ENCODE results near the gene SWSAP1.

DNA sequence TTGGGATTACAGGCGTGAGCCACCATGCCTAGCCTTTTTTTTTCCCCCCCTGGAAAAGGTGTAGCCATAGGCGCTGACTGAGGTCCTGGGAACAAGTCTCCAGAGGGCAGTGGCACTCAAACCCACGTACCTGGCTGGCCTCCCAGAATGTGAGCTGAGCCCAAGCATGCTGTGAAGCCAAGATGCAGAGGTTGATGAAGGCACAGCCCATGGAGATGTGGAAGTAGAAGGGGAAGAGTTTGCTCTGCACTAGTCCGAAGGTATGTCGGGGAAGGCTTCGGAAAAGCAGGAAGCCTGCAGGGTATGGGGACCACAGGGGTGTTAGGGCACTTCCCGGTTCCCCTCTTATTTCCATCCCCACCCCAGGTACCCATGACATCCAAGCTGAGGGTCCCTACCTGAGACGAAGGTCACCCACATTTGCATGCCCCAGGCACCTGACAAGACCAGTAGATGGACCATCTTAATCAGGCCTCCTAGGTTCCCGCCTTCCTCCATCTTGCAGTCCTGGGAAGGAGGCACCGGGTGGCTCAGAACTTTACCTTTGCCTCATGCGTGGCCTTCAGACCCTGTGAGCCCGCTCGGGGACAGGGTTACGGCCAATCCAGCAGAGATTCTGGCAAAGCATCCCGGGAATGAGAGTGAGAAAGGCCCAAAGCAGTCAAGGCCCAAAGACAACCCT lies 29.2 kb upstream of the SWSAP1 start:
- TF ChIP-seq SP1 (IDR thresholded peaks at IDR 0.05; ENCODE audit: low read depth, low read length) (no peak), POLR2A (IDR thresholded peaks at IDR 0.05; ENCODE audit: control extremely low read depth in 1 of 2, low read depth in 2 of 2, low read length in 2 of 2) (no peak), TAF1 (IDR thresholded peaks at IDR 0.05; ENCODE audit: low read depth, low read length) (no peak), KDM5A (IDR thresholded peaks at IDR 0.05; ENCODE audit: low read length) (no peak), TCF12 (IDR thresholded peaks at IDR 0.05; ENCODE audit: low read depth, low read length) (no peak)
- TF ChIP-seq, protein P1, sequence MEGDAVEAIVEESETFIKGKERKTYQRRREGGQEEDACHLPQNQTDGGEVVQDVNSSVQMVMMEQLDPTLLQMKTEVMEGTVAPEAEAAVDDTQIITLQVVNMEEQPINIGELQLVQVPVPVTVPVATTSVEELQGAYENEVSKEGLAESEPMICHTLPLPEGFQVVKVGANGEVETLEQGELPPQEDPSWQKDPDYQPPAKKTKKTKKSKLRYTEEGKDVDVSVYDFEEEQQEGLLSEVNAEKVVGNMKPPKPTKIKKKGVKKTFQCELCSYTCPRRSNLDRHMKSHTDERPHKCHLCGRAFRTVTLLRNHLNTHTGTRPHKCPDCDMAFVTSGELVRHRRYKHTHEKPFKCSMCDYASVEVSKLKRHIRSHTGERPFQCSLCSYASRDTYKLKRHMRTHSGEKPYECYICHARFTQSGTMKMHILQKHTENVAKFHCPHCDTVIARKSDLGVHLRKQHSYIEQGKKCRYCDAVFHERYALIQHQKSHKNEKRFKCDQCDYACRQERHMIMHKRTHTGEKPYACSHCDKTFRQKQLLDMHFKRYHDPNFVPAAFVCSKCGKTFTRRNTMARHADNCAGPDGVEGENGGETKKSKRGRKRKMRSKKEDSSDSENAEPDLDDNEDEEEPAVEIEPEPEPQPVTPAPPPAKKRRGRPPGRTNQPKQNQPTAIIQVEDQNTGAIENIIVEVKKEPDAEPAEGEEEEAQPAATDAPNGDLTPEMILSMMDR (IDR thresholded peaks at IDR 0.05; ENCODE audit: control extremely low read depth in 1 of 3, insufficient read depth in 1 of 3, low read depth in 1 of 3, low read length in 3 of 3), result no peak
- TF ChIP-seq, protein P2, sequence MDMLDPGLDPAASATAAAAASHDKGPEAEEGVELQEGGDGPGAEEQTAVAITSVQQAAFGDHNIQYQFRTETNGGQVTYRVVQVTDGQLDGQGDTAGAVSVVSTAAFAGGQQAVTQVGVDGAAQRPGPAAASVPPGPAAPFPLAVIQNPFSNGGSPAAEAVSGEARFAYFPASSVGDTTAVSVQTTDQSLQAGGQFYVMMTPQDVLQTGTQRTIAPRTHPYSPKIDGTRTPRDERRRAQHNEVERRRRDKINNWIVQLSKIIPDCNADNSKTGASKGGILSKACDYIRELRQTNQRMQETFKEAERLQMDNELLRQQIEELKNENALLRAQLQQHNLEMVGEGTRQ (IDR thresholded peaks at IDR 0.05; ENCODE audit: low read length), result no peak
